HepG2 (cell line): ENCODE data around the gene MRPL50. TPM values are rescaled to one million over a fixed set of nuclear protein-coding genes. Genes with fewer than 3 reads are reported as not detected.

Source experiments
- ATAC-seq: fragments of 200-7000 bp; cut with Tn5 transposase; 3 replicates; pipeline ENCODE4 v1.9.1; 2020; ENCODE audit warnings: mild to moderate bottlenecking, moderate library complexity
- BruUV-seq: library from RNA; stranded (reverse); fragments of 400-500 nt; replicated peaks from 2 replicates; lab custom pipeline; 2021; lab: Mats Ljungman, UMichigan
- CTCF ChIA-PET: fragments of 300-600 bp; formaldehyde crosslinking; extraction: SDS; loops from one replicate; lab custom pipeline; 2021; ENCODE audit warnings: low total read pairs, inconsistent platforms, low intra/inter-chr PET ratio; lab: Yijun Ruan, JAX
- POLR2A ChIA-PET: fragments of 350-600 bp; sonication (Branson Sonifier 250); formaldehyde crosslinking; loops from one replicate; lab custom pipeline; 2020; ENCODE audit warnings: antibody characterized with exemption, inconsistent platforms; lab: Yijun Ruan, JAX
- DNase-seq: peaks from one replicate; pipeline ENCODE4 v3.0.0-alpha.2; 2015; ENCODE audit warnings: low spot score
- FAIRE-seq: peaks from 3 replicates; lab custom pipeline; 2011; peaks lifted over from hg19 to GRCh38; lab: Jason Lieb, UNC
- H2AFZ ChIP-seq: one replicate; pipeline ENCODE4 v1.6.1; 2011; ENCODE audit warnings: low read length, inconsistent platforms
- H3K27ac ChIP-seq: fragments of 300-600 bp; 3 replicates; pipeline ENCODE4 v1.8.0; 2011; ENCODE audit warnings: mixed run types, mild to moderate bottlenecking, mixed read lengths, low read length, inconsistent platforms; ENCODE audit not compliant: insufficient read depth; ENCODE audit errors: extremely low read length
- H3K27me3 ChIP-seq, 2 experiments: fragments of 200-600 bp in 1 of 2; 2 replicates in 1 of 2; 3 replicates in 1 of 2; pipeline versions ENCODE4 v1.6.0 to v1.8.0; 2011; ENCODE audit warnings: low read length in 2 of 2, mild to moderate bottlenecking in 2 of 2, moderate library complexity in 2 of 2, inconsistent platforms in 1 of 2; ENCODE audit not compliant: insufficient read depth in 2 of 2, control insufficient read depth in 1 of 2
- H3K36me3 ChIP-seq, 2 experiments: fragments of 200-600 bp in 1 of 2; replicated peaks in 1 of 2; 2 replicates in 1 of 2; 3 replicates in 1 of 2; pipeline versions ENCODE4 v1.5.1 to v1.8.0; 2011; ENCODE audit warnings: low read length in 2 of 2, inconsistent platforms in 1 of 2; ENCODE audit not compliant: insufficient read depth in 2 of 2, control insufficient read depth in 1 of 2
- H3K4me1 ChIP-seq: 2 replicates; pipeline ENCODE4 v1.5.1; 2012; ENCODE audit warnings: low read length, inconsistent platforms; ENCODE audit not compliant: insufficient read depth
- H3K4me2 ChIP-seq: 2 replicates; pipeline ENCODE4 v1.6.0; 2011; ENCODE audit warnings: low read depth, low read length, inconsistent platforms
- H3K4me3 ChIP-seq, 3 experiments: fragments of 200-600 bp in 1 of 3; sonication (generic), shearing (Covaris generic) in 1 of 3; replicated peaks in 1 of 3; 2 replicates each; pipeline ENCODE4 v1.5.1; 2011 to 2016; ENCODE audit warnings: low read length in 3 of 3, inconsistent platforms in 2 of 3, low read depth in 2 of 3, mild to moderate bottlenecking in 2 of 3, control low read depth in 1 of 3, mixed read lengths in 1 of 3; ENCODE audit not compliant: insufficient read depth in 1 of 3
- H3K79me2 ChIP-seq: one replicate; pipeline ENCODE4 v1.6.1; 2011; ENCODE audit warnings: low read length, inconsistent platforms; ENCODE audit not compliant: insufficient read depth
- H3K9ac ChIP-seq: 2 replicates; pipeline ENCODE4 v1.6.0; 2011; ENCODE audit warnings: mild to moderate bottlenecking, low read depth, low read length, inconsistent platforms; ENCODE audit not compliant: insufficient read depth
- H3K9me3 ChIP-seq: 2 replicates; pipeline ENCODE4 v1.5.1; 2012; ENCODE audit warnings: mild to moderate bottlenecking, low read length
- H4K20me1 ChIP-seq: 2 replicates; pipeline ENCODE4 v1.6.0; 2011; ENCODE audit warnings: inconsistent platforms, mild to moderate bottlenecking, low read length, moderate library complexity; ENCODE audit not compliant: insufficient read depth
- RBAK ChIP-seq: sonication (generic); formaldehyde crosslinking; IDR thresholded peaks from 2 replicates; pipeline ENCODE4 v1.5.1; 2020; ENCODE audit warnings: mild to moderate bottlenecking, missing genetic modification reagents
- RFXANK ChIP-seq: IDR thresholded peaks from 2 replicates; pipeline ENCODE4 v1.6.1; 2016
- TMF1 ChIP-seq: sonication (generic); formaldehyde crosslinking; IDR thresholded peaks from 2 replicates; pipeline ENCODE4 v1.8.1; 2022; ENCODE audit warnings: low read depth, missing genetic modification reagents
- ZNF337 ChIP-seq: sonication (generic); formaldehyde crosslinking; IDR thresholded peaks from 2 replicates; pipeline ENCODE4 v1.5.1; 2020; ENCODE audit warnings: missing genetic modification reagents, low read depth, mild to moderate bottlenecking, borderline replicate concordance
- ZNF484 ChIP-seq: sonication (generic); formaldehyde crosslinking; IDR thresholded peaks from 2 replicates; pipeline ENCODE4 v1.5.1; 2020; ENCODE audit warnings: mild to moderate bottlenecking, low read depth, missing genetic modification reagents, borderline replicate concordance
- ZNF709 ChIP-seq: sonication (generic); formaldehyde crosslinking; IDR thresholded peaks from 2 replicates; pipeline ENCODE4 v1.5.0; 2020; ENCODE audit warnings: mild to moderate bottlenecking, missing genetic modification reagents
- WGBS: methylation state at CpG from one replicate; pipeline ENCODE4 v1.1.6; 2017; ENCODE audit warnings: low lambda C conversion rate; 5-methylcytosine and 5-hydroxymethylcytosine counted together
- in situ Hi-C: cut with HindIII; loops from 2 replicates; pipeline ENCODE4 v1.10.0; 2017; ENCODE audit warnings: low pct_unique_long_range_greater_than_20kb; ENCODE audit not compliant: extremely low pct_ligation_motif_present
- intact Hi-C: fragments of 100-400 bp; cut with micrococcal nuclease; formaldehyde crosslinking; loops from one replicate; pipeline ENCODE4 v1.10.0; 2022; ENCODE audit not compliant: unreplicated experiment
- polyA plus RNA-seq, 8 experiments: library from polyadenylated mRNA; depleted of rRNA in 3 of 8; stranded (reverse) in 7 of 8; unstranded in 1 of 8; fragments of >200 nt; fragmentation: Illumina TruSeq in 4 of 8; extraction: Trizol in 4 of 8; gene quantifications; 2 replicates each; pipeline versions ENCODE4 v1.2.1 to v1.2.3, GENCODE V29; 2011 to 2016; ENCODE audit warnings: low read depth in 4 of 8, missing spikeins in 1 of 8, mixed read lengths in 1 of 8; ENCODE audit not compliant: insufficient read depth in 1 of 8
- total RNA-seq, 5 experiments: library from RNA; depleted of rRNA; stranded (reverse); fragments of >200 nt; fragmentation: Illumina TruSeq; extraction: Trizol; gene quantifications; 2 replicates each; pipeline ENCODE4 v1.2.3, GENCODE V29; 2016; ENCODE audit warnings: low read depth in 1 of 5
- TF ChIP-seq, protein P1 (sequence below): sonication (generic); formaldehyde crosslinking; IDR thresholded peaks from 2 replicates; pipeline ENCODE4 v1.4.0; 2020; ENCODE audit warnings: missing genetic modification reagents, mild to moderate bottlenecking, borderline replicate concordance
- TF ChIP-seq, protein P2 (sequence below): sonication (generic); formaldehyde crosslinking; IDR thresholded peaks from 2 replicates; pipeline ENCODE4 v1.4.0; 2020; ENCODE audit warnings: missing genetic modification reagents, borderline replicate concordance

The MRPL50 gene
- total and polyA plus RNA-seq, 2 of the 13 experiments (the other 11 are each of a cell fraction or from before 2014, with no cell fraction given): 37.1 to 70.0 TPM

DNA sequence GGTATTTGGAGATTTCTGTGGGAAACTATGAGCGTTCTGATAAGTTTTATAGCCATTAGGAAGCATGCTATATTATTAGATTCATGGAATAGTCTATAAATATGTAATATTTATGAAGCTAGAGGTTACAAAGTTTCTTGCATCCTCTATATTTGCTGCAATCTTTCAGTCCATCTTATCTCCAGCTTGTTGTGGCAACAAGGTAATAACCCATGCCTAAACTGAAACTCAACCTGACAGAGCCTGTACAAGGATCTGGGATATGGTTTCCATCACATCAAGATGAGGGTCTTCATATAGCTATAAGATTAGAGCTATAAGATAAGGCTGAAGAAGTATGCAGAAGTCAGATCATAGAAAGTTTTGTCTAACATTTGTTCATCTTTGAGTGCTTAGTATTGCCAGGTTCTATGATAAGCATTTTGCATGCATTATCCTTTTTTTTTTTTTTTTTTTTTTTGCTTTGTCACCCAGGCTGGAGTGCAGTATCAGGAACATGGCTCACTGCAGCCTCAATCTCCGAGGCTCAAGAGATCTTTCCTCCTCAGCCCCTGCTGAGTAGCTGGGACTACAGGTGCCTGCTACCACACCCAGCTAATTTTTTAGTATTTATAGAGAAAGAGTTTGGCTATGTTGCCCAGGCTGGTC, 28.4 kb downstream of the MRPL50 start:
- H3K27ac ChIP-seq: no peak overlapping the region
- no peak overlapping the region for H3K9ac ChIP-seq
- WGBS: 84% methylated on average over 2 of the region's 2 CpGs
- ChIA-PET CTCF (no interaction called here), POLR2A (interaction anchor here (1.5 to 5.2 kb wide), 4 partner anchors 16 to 45 kb away, joined by 4 to 31 read pairs (median 13); partner anchors contain the start of genes MRPL50 and ZNF189)
- intact Hi-C loops: no loop called here
- no peaks in the 10 kb centered on the region for H3K79me2 ChIP-seq
- no peak overlapping the region for H3K4me2 ChIP-seq
- FAIRE-seq (no peak), ATAC-seq (no peak), DNase-seq (no peak)
- no peaks in the 10 kb centered on the region for H3K9me3 ChIP-seq
- in situ Hi-C loops: no loop called here
- H3K4me3 ChIP-seq: no peak overlapping the region
- no peak for TF ChIP-seq RFXANK (CRISPR knock-in tag)
- BruUV-seq: no TSS peak
- H3K36me3 ChIP-seq: no peaks in the 10 kb centered on the region
- no peaks in the 10 kb centered on the region for H4K20me1 ChIP-seq
- no peaks in the 10 kb centered on the region for H3K27me3 ChIP-seq
- H2AFZ ChIP-seq: no peak overlapping the region
- H3K4me1 ChIP-seq: peaks cover 46% of the 10 kb centered on the region

DNA sequence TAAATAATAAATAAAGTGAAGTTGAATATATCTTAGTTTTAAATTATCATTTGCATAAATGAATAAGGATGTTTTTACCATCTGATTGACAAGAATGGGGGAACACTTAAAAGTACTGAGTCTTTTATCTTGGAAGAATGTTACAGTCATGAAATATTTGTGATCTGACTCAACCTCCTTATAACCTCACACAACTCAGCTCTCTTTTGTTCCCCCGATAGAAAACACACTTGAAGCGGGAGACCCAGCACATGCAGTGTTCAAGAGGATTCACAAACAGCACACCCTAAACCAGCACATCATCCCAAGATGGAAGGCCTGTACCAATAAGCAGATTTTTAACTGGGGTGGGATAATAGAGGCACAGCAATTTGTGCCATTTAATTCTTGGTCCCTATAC, 29.1 kb downstream of the MRPL50 start:
- H3K4me2 ChIP-seq: no peak overlapping the region
- no peaks in the 10 kb centered on the region for H3K9me3 ChIP-seq
- no peak overlapping the region for H3K9ac ChIP-seq
- ATAC-seq (no peak), DNase-seq (no peak), FAIRE-seq (no peak)
- 97% methylated on average over 2 of the region's 2 CpGs for WGBS
- H4K20me1 ChIP-seq: no peaks in the 10 kb centered on the region
- no peaks in the 10 kb centered on the region for H3K27me3 ChIP-seq
- CTCF ChIA-PET: no interaction called here
- no peak overlapping the region for H2AFZ ChIP-seq
- in situ Hi-C loops: no loop called here
- H3K4me1 ChIP-seq: peaks cover 53% of the 10 kb centered on the region
- no TSS peak for BruUV-seq
- no peak overlapping the region for H3K27ac ChIP-seq
- no peak overlapping the region for H3K4me3 ChIP-seq
- no peaks in the 10 kb centered on the region for H3K36me3 ChIP-seq
- no peaks in the 10 kb centered on the region for H3K79me2 ChIP-seq
- intact Hi-C loops: no loop called here
- POLR2A ChIA-PET: interaction anchor here (0.7 to 5.2 kb wide), 5 partner anchors 11 to 45 kb away, joined by 3 to 31 read pairs (median 10); partner anchors contain the start of genes MRPL50 and ZNF189
- no peak for TF ChIP-seq TMF1
- TF ChIP-seq, protein P1, sequence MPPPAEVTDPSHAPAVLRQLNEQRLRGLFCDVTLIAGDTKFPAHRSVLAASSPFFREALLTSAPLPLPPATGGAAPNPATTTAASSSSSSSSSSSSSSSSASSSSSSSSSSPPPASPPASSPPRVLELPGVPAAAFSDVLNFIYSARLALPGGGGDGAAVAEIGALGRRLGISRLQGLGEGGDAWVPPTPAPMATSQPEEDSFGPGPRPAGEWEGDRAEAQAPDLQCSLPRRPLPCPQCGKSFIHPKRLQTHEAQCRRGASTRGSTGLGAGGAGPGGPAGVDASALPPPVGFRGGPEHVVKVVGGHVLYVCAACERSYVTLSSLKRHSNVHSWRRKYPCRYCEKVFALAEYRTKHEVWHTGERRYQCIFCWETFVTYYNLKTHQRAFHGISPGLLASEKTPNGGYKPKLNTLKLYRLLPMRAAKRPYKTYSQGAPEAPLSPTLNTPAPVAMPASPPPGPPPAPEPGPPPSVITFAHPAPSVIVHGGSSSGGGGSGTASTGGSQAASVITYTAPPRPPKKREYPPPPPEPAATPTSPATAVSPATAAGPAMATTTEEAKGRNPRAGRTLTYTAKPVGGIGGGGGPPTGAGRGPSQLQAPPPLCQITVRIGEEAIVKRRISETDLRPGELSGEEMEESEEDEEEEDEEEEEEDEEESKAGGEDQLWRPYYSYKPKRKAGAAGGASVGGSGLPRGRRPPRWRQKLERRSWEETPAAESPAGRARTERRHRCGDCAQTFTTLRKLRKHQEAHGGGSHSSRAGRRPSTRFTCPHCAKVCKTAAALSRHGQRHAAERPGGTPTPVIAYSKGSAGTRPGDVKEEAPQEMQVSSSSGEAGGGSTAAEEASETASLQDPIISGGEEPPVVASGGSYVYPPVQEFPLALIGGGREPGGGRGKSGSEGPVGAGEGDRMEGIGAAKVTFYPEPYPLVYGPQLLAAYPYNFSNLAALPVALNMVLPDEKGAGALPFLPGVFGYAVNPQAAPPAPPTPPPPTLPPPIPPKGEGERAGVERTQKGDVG (CRISPR knock-in tag): no peak
- no peak for TF ChIP-seq ZNF709 (CRISPR knock-in tag)
- no peak for TF ChIP-seq ZNF337
- no peak for TF ChIP-seq ZNF484 (CRISPR knock-in tag)
- no peak for TF ChIP-seq RBAK (CRISPR knock-in tag)
- TF ChIP-seq, protein P2, sequence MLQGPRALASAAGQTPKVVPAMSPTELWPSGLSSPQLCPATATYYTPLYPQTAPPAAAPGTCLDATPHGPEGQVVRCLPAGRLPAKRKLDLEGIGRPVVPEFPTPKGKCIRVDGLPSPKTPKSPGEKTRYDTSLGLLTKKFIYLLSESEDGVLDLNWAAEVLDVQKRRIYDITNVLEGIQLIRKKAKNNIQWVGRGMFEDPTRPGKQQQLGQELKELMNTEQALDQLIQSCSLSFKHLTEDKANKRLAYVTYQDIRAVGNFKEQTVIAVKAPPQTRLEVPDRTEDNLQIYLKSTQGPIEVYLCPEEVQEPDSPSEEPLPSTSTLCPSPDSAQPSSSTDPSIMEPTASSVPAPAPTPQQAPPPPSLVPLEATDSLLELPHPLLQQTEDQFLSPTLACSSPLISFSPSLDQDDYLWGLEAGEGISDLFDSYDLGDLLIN (CRISPR knock-in tag): no peak
